Parathyroid adenoma (tissue), 2 donors: ENCODE results near the gene PHF21B.

Experiments
- H2AFZ ChIP-seq: fragments of 300-600 bp; sonication (generic); one replicate; pipeline ENCODE4 v1.7.0; 2017; ENCODE audit warnings: antibody characterized with exemption, mild to moderate bottlenecking
- H3K27ac ChIP-seq: fragments of 300-600 bp; sonication (generic); one replicate; pipeline ENCODE4 v1.7.0; 2017
- H3K27me3 ChIP-seq: fragments of 300-600 bp; sonication (generic); one replicate; pipeline ENCODE4 v1.7.0; 2017; ENCODE audit warnings: low read length; ENCODE audit not compliant: control insufficient read depth, insufficient read depth
- H3K36me3 ChIP-seq: fragments of 300-600 bp; sonication (generic); one replicate; pipeline ENCODE4 v1.7.0; 2017; ENCODE audit warnings: low read length; ENCODE audit not compliant: control insufficient read depth, insufficient read depth
- H3K4me1 ChIP-seq: fragments of 300-600 bp; sonication (generic); one replicate; pipeline ENCODE4 v1.7.0; 2017; ENCODE audit warnings: control low read depth
- H3K4me2 ChIP-seq: fragments of 300-600 bp; sonication (generic); one replicate; pipeline ENCODE4 v1.7.0; 2017; ENCODE audit warnings: low read length
- H3K4me3 ChIP-seq: fragments of 300-600 bp; sonication (generic); one replicate; pipeline ENCODE4 v1.7.0; 2017; ENCODE audit warnings: low read depth, low read length
- H3K79me2 ChIP-seq: fragments of 300-600 bp; sonication (generic); one replicate; pipeline ENCODE4 v1.7.0; 2017; ENCODE audit warnings: control low read depth
- H3K9ac ChIP-seq: fragments of 300-600 bp; sonication (generic); one replicate; pipeline ENCODE4 v1.7.0; 2017; ENCODE audit warnings: mild to moderate bottlenecking
- H3K9me3 ChIP-seq: fragments of 300-600 bp; sonication (generic); one replicate; pipeline ENCODE4 v1.7.0; 2017; ENCODE audit warnings: low read length; ENCODE audit not compliant: control insufficient read depth
- TF ChIP-seq, protein P1 (sequence below): fragments of 300-600 bp; sonication (generic); IDR thresholded peaks from one replicate; pipeline ENCODE4 v1.7.0; 2017; ENCODE audit warnings: antibody characterized with exemption, mild to moderate bottlenecking
- donor health status: primary hyperparathyroidism.

Gene PHF21B

GRCh38 chr22:45010532-45010900 is 711 bp upstream of the PHF21B start:
- Histone ChIP-seq H3K27ac (peak overlapping the region; percentile 75), H3K79me2 (no peaks in the 10 kb centered on the region), H3K4me2 (peak overlapping the region; percentile 91), H3K4me1 (no peaks in the 10 kb centered on the region), H3K4me3 (peak overlapping the region; percentile 66), H3K36me3 (no peaks in the 10 kb centered on the region), H3K9ac (no peak overlapping the region), H3K27me3 (no peaks in the 10 kb centered on the region), H3K9me3 (no peaks in the 10 kb centered on the region), H2AFZ (peak overlapping the region; percentile 51)
- TF ChIP-seq, protein P1, sequence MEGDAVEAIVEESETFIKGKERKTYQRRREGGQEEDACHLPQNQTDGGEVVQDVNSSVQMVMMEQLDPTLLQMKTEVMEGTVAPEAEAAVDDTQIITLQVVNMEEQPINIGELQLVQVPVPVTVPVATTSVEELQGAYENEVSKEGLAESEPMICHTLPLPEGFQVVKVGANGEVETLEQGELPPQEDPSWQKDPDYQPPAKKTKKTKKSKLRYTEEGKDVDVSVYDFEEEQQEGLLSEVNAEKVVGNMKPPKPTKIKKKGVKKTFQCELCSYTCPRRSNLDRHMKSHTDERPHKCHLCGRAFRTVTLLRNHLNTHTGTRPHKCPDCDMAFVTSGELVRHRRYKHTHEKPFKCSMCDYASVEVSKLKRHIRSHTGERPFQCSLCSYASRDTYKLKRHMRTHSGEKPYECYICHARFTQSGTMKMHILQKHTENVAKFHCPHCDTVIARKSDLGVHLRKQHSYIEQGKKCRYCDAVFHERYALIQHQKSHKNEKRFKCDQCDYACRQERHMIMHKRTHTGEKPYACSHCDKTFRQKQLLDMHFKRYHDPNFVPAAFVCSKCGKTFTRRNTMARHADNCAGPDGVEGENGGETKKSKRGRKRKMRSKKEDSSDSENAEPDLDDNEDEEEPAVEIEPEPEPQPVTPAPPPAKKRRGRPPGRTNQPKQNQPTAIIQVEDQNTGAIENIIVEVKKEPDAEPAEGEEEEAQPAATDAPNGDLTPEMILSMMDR: no peak

- no peaks in the 10 kb centered on the region for H3K27me3 ChIP-seq
- H3K4me3 ChIP-seq: peak overlapping the region; percentile 49
- H3K79me2 ChIP-seq: peaks cover 6% of the 10 kb centered on the region
Measured at GRCh38 chr22:45008751-45009605, 827 bp downstream of the PHF21B start.

GRCh38 chr22:45008186-45008681 is 1.6 kb downstream of the PHF21B start:
- H3K27ac ChIP-seq: peak overlapping the region; percentile 88
- no peaks in the 10 kb centered on the region for H3K4me1 ChIP-seq
- no peak overlapping the region for H3K9ac ChIP-seq
- H3K79me2 ChIP-seq: peaks cover 6% of the 10 kb centered on the region
- H3K4me3 ChIP-seq: peak overlapping the region; percentile 49
- no peaks in the 10 kb centered on the region for H3K36me3 ChIP-seq
- peak overlapping the region; percentile 83 for H3K4me2 ChIP-seq
- H2AFZ ChIP-seq: peak overlapping the region; percentile 58
- no peaks in the 10 kb centered on the region for H3K9me3 ChIP-seq
- TF ChIP-seq, protein P1: no peak
- H3K27me3 ChIP-seq: no peaks in the 10 kb centered on the region

More at GRCh38 chr22:45008751-45009605, 827 bp downstream of the PHF21B start:
- no peak overlapping the region for H3K9ac ChIP-seq
- TF ChIP-seq, protein P1: no peak
- no peaks in the 10 kb centered on the region for H3K9me3 ChIP-seq
- H3K27ac ChIP-seq: peak overlapping the region; percentile 39
- H3K4me1 ChIP-seq: no peaks in the 10 kb centered on the region
- peak overlapping the region; percentile 81 for H3K4me2 ChIP-seq
- no peaks in the 10 kb centered on the region for H3K36me3 ChIP-seq
- peak overlapping the region; percentile 68 for H2AFZ ChIP-seq

DNA sequence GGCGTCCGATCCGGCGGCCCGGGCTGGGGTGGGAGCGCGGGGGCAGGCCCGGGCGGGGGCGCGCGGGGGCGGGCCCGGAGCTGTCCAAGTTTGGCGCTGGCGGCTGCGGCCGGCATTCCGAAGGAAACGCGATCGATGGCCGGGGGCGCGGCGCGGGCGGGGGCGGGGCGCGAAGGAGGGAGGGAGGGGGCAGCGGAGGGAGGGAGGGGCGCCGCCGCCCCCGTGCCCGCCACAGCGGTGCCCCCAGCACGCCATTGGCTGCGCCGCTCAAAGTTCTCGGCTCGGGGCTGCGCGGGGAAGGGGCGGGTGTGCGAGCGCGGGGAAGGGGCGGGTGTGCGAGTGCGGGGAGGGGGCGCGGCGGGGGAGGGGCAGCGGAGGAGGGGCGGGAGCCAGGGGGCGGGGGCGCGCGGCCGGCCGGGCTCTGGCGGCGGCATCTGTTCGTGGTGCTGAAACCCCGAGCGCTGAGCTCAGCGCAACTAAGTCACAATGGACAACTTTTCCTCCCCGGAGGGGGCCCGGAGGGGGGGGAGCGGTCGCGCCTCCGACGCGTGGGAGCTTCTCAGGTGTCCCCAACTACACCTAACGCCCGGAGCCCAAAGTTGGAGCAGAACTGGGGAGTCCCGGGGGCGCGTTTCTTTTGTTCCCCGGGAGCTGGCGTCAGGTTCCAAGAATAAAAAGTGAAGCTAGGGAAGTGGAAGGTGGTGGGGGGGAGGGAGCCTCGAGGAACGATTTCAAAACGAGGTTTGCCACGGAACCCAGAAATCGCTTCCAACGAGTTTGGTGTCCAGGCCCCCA is 2.2 kb downstream of the PHF21B start:
- Histone ChIP-seq H3K27me3 (no peaks in the 10 kb centered on the region), H3K4me1 (no peaks in the 10 kb centered on the region), H3K9me3 (no peaks in the 10 kb centered on the region), H3K79me2 (peaks cover 12% of the 10 kb centered on the region), H3K4me2 (peak overlapping the region; percentile 83), H3K27ac (peak overlapping the region; percentile 88), H3K4me3 (peak overlapping the region; percentile 49), H2AFZ (peak overlapping the region; percentile 58), H3K36me3 (no peaks in the 10 kb centered on the region), H3K9ac (no peak overlapping the region)
- TF ChIP-seq, protein P1: no peak
